Measurements from ENCODE around the gene CD99. TPM values are rescaled to one million over a fixed set of nuclear protein-coding genes. Genes with fewer than 3 reads are reported as not detected.

The CD99 gene
- total RNA-seq, 4 donors from 2014 or later, result 167 to 213 (median 179) TPM

GRCh38 chrX:2705046-2705832 lies 14.1 kb downstream of the CD99 start:
- Histone ChIP-seq H3K9me3 (no peaks in the 10 kb centered on the region), H3K36me3 (no peaks in the 10 kb centered on the region), H3K4me3 (replicated peaks in 1 of 3) (no peak overlapping the region), H3K4me1 (peaks cover 16 to 39% of the 10 kb centered on the region in 2 donors), H3K27ac (no peak overlapping the region), H3K27me3 (no peaks in the 10 kb centered on the region)
- WGBS, 2 donors, result 76 to 80% methylated on average over 18 of the region's 18 CpGs
- TF ChIP-seq CTCF (IDR thresholded peaks at IDR 0.05), result no peak
- no peak for TF ChIP-seq POLR2A (IDR thresholded peaks at IDR 0.05)
- no peak for DNase-seq
- intact Hi-C loops (cut with DNase I), result no loop called here

- DNase-seq, result peak; percentile 52 to 57
- no peaks in the 10 kb centered on the region for H3K9me3 ChIP-seq
- peak overlapping the region in 1 of 3 donors; percentile 13 for H3K27ac ChIP-seq
- no peaks in the 10 kb centered on the region for H3K36me3 ChIP-seq
- H3K4me1 ChIP-seq, result peaks cover 16 to 39% of the 10 kb centered on the region in 2 donors
- 23 to 30% methylated on average over 12 of the region's 12 CpGs for WGBS, 2 donors
- H3K27me3 ChIP-seq, result no peaks in the 10 kb centered on the region
- no peak overlapping the region for H3K4me3 ChIP-seq (replicated peaks in 1 of 3)
- intact Hi-C loops (cut with DNase I), result no loop called here
- no peak for TF ChIP-seq CTCF (IDR thresholded peaks at IDR 0.05)
- TF ChIP-seq POLR2A (IDR thresholded peaks at IDR 0.05), result no peak
Observed at GRCh38 chrX:2707334-2707760, 16.3 kb downstream of the CD99 start.

- no peak for DNase-seq
- no peaks in the 10 kb centered on the region for H3K36me3 ChIP-seq
- 77 to 82% methylated on average over 6 of the region's 6 CpGs for WGBS, 2 donors
- H3K4me3 ChIP-seq (replicated peaks in 1 of 3), result no peak overlapping the region
- intact Hi-C loops (cut with DNase I), result no loop called here
- H3K27me3 ChIP-seq, result no peaks in the 10 kb centered on the region
- TF ChIP-seq CTCF (IDR thresholded peaks at IDR 0.05) (no peak), POLR2A (IDR thresholded peaks at IDR 0.05) (no peak)
- H3K9me3 ChIP-seq, result no peaks in the 10 kb centered on the region
- peaks cover 16 to 36% of the 10 kb centered on the region in 2 donors for H3K4me1 ChIP-seq
- H3K27ac ChIP-seq, result no peak overlapping the region
Observed at GRCh38 chrX:2708021-2708420, 16.9 kb downstream of the CD99 start.

- no peak for DNase-seq
- intact Hi-C loops (cut with DNase I), result no loop called here
- Histone ChIP-seq H3K27me3 (no peaks in the 10 kb centered on the region), H3K27ac (no peak overlapping the region), H3K4me3 (replicated peaks in 1 of 3) (no peak overlapping the region), H3K4me1 (peaks cover 16 to 30% of the 10 kb centered on the region in 2 donors), H3K9me3 (no peaks in the 10 kb centered on the region), H3K36me3 (no peaks in the 10 kb centered on the region)
- 83 to 92% methylated on average over 10 of the region's 10 CpGs for WGBS, 2 donors
- no peak for TF ChIP-seq POLR2A (IDR thresholded peaks at IDR 0.05)
- no peak for TF ChIP-seq CTCF (IDR thresholded peaks at IDR 0.05)
Observed at GRCh38 chrX:2708592-2709188, 17.6 kb downstream of the CD99 start.

- peaks cover 16 to 26% of the 10 kb centered on the region in 2 donors for H3K4me1 ChIP-seq
- 89 to 90% methylated on average over 9 of the region's 9 CpGs for WGBS, 2 donors
- no peak overlapping the region for H3K27ac ChIP-seq
- no peaks in the 10 kb centered on the region for H3K9me3 ChIP-seq
- TF ChIP-seq CTCF (IDR thresholded peaks at IDR 0.05) (no peak), POLR2A (IDR thresholded peaks at IDR 0.05) (no peak)
- no peak overlapping the region for H3K4me3 ChIP-seq (replicated peaks in 1 of 3)
- H3K36me3 ChIP-seq, result no peaks in the 10 kb centered on the region
- no peaks in the 10 kb centered on the region for H3K27me3 ChIP-seq
- DNase-seq, result no peak
- intact Hi-C loops (cut with DNase I), result no loop called here
Observed at GRCh38 chrX:2709556-2709955, 18.5 kb downstream of the CD99 start.
